ENCODE data around the gene KITLG.

GRCh38 chr12:88501972-88502938 lies 78.0 kb downstream of the KITLG start:
- no peak for TF ChIP-seq CTCF (IDR thresholded peaks at IDR 0.05)
- no peak for TF ChIP-seq POLR2A (IDR thresholded peaks at IDR 0.05)

Measured in ovary (tissue), 3 donors.